G401.6 (cell line): ENCODE measurements around the gene NTN3.

Source experiments
- FAIRE-seq: peaks from 2 replicates; lab custom pipeline; 2012; peaks lifted over from hg19 to GRCh38; lab: Jason Lieb, UNC

NTN3 gene

GRCh38 chr16:2515180-2515851 lies 44.2 kb downstream of the NTN3 start:
- FAIRE-seq = no peak

GRCh38 chr16:2516391-2517240 lies 45.5 kb downstream of the NTN3 start:
- no peak for FAIRE-seq

GRCh38 chr16:2517954-2518605 lies 47.0 kb downstream of the NTN3 start:
- FAIRE-seq = no peak

GRCh38 chr16:2518823-2519710 lies 48.0 kb downstream of the NTN3 start:
- FAIRE-seq = no peak

- FAIRE-seq = no peak
Observed at GRCh38 chr16:2519711-2520080, 48.6 kb downstream of the NTN3 start.

GRCh38 chr16:2520097-2520783 lies 49.1 kb downstream of the NTN3 start, which contains the start of gene AMDHD2:
AMDHD2 (plus strand) TSS chr16:2520371; CDS start chr16:2520459, 88 bp downstream.
- FAIRE-seq = no peak

GRCh38 chr16:2520784-2521531 lies 49.9 kb downstream of the NTN3 start:
- no peak for FAIRE-seq
